ENCODE measurements around the gene EIF4E2.

GRCh38 chr2:232615339-232615738 is 64.8 kb downstream of the EIF4E2 start:
- TF ChIP-seq EZH2 (IDR thresholded peaks at IDR 0.05; ENCODE audit: low read depth) (no peak), CTCF (conservative IDR thresholded peaks at IDR 0.05) (no peak)

All from PC-9 (cell line).